Mammary epithelial cell (primary cell): Measurements from ENCODE around the gene KCNQ1.

Experiments used
- CTCF ChIP-seq, 2 donors: IDR thresholded peaks in 1 of 2; conservative IDR thresholded peaks in 1 of 2; 2 replicates each; pipeline ENCODE4 v1.5.1; 2011 to 2012; ENCODE audit warnings: inconsistent platforms in 2 of 2, low read length in 2 of 2, mild to moderate bottlenecking in 2 of 2, control low read depth in 1 of 2, low read depth in 1 of 2; ENCODE audit not compliant: insufficient read depth in 1 of 2; ENCODE audit errors: extremely low read depth in 1 of 2
- EZH2 ChIP-seq: IDR thresholded peaks from 2 replicates; pipeline ENCODE4 v1.6.1; 2012; ENCODE audit warnings: low read length, inconsistent platforms, borderline replicate concordance

GRCh38 chr11:2523821-2524391 is 79.1 kb downstream of the KCNQ1 start:
- TF ChIP-seq EZH2 (no peak), CTCF (conservative IDR thresholded peaks at IDR 0.05 in 1 of 2, IDR thresholded peaks at IDR 0.05 in 1 of 2; ENCODE audit: extremely low read depth in 1 of 2, insufficient read depth in 1 of 2, low read depth in 1 of 2, low read length in 2 of 2) (no peak)
